Measurements from ENCODE around the gene DLX1.

DNA sequence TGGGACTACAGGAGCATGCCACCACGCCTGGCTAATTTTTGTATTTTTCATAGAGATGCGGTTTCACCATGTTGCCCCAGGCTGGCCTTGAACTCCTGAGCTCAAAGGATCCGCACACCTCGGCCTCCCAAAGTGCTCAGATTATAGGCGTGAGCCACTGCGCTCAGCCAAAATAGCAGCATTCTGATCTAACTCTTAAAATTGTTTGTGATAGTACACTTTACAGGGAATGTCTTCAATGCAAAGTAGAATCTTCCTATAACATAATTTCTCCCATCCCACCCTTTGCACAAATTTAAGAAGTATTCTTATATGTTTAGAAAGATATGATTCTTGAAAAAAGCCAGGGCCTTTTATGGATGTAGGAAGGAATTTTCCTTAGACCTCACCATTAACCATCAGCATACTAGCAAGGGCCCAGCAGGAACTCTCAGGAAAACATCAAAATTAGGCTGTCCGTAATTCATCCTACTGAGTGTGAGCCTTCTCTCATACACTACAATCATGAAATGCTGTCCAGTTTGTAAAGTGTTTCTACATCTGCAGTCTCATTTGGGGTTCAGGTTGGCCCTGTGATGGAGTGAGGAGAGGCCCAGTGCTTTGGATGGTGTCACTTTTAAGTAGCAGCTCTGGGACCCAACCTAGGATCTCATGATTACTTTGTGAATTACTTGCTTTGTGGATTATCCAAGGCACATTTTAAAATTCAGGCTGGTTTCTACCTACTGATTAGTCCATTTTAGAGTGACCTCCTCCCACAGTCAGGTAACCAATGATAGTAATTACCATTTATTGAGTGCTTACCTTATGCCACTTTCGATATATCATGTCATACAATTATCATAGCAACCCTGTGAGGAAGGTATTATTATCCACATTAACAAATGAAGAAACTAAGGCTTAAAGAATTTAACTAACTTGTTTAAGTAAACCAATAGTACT is 37.5 kb upstream of the DLX1 start:
- TF ChIP-seq, protein P1, sequence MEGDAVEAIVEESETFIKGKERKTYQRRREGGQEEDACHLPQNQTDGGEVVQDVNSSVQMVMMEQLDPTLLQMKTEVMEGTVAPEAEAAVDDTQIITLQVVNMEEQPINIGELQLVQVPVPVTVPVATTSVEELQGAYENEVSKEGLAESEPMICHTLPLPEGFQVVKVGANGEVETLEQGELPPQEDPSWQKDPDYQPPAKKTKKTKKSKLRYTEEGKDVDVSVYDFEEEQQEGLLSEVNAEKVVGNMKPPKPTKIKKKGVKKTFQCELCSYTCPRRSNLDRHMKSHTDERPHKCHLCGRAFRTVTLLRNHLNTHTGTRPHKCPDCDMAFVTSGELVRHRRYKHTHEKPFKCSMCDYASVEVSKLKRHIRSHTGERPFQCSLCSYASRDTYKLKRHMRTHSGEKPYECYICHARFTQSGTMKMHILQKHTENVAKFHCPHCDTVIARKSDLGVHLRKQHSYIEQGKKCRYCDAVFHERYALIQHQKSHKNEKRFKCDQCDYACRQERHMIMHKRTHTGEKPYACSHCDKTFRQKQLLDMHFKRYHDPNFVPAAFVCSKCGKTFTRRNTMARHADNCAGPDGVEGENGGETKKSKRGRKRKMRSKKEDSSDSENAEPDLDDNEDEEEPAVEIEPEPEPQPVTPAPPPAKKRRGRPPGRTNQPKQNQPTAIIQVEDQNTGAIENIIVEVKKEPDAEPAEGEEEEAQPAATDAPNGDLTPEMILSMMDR (IDR thresholded peaks at IDR 0.05; ENCODE audit: low read depth, low read length, poor library complexity, severe bottlenecking): no peak
- TF ChIP-seq EZH2phosphoT487 (IDR thresholded peaks at IDR 0.05; ENCODE audit: borderline replicate concordance, low read length): no peak

All from DOHH2 (cell line).